K562 (cell line): Measurements from ENCODE around the gene LRRC49. TPM values are rescaled to one million over a fixed set of nuclear protein-coding genes. Genes with fewer than 3 reads are reported as not detected.
A peak's percentile ranks its signal among the peaks of the same experiment; 100 is the strongest.

ENCODE experiments used
- ATAC-seq: fragments of 200-7000 bp; cut with Tn5 transposase; 3 replicates; pipeline ENCODE4 v1.9.1; 2020; ENCODE audit warnings: moderate library complexity
- BruUV-seq: library from RNA; stranded (reverse); fragments of 400-500 nt; replicated peaks from 2 replicates; lab custom pipeline; 2021; lab: Mats Ljungman, UMichigan
- CTCF ChIA-PET: fragments of 300-600 bp; formaldehyde crosslinking; extraction: SDS; loops from one replicate; lab custom pipeline; 2021; ENCODE audit warnings: low intra/inter-chr PET ratio; lab: Yijun Ruan, JAX
- POLR2A ChIA-PET: fragments of 300-600, 350-650 bp; sonication (Branson Sonifier 250); formaldehyde crosslinking; extraction: SDS; loops from one replicate; lab custom pipeline; 2021; ENCODE audit warnings: antibody characterized with exemption, inconsistent platforms; lab: Yijun Ruan, JAX
- DNase-seq, 4 experiments: peaks; one replicate each; pipeline versions ENCODE4 v3.0.0 to v3.0.0-alpha.2; 2011 to 2018; ENCODE audit warnings: low spot score in 3 of 4, mixed read lengths in 3 of 4; ENCODE audit errors: extremely low read depth in 1 of 4
- FAIRE-seq: peaks from 2 replicates; lab custom pipeline; 2011; peaks lifted over from hg19 to GRCh38; lab: Jason Lieb, UNC
- H2AFZ ChIP-seq: 2 replicates; pipeline ENCODE4 v1.6.0; 2011; ENCODE audit warnings: low read depth, low read length, control low read depth, inconsistent platforms
- H3K27ac ChIP-seq: fragments of 200-600 bp; 3 replicates; pipeline ENCODE4 v1.8.0; 2011; ENCODE audit warnings: low read depth, mild to moderate bottlenecking, control low read depth, inconsistent platforms, low read length, moderate library complexity, mixed read lengths; ENCODE audit errors: extremely low read depth
- H3K27me3 ChIP-seq, 2 experiments: fragments of 300-600 bp in 1 of 2; 2 replicates in 1 of 2; 3 replicates in 1 of 2; pipeline versions ENCODE4 v1.6.0 to v1.8.0; 2011; ENCODE audit warnings: inconsistent platforms in 2 of 2, low read length in 2 of 2, mild to moderate bottlenecking in 1 of 2, mixed read lengths in 1 of 2, moderate library complexity in 1 of 2; ENCODE audit not compliant: control insufficient read depth in 2 of 2, insufficient read depth in 2 of 2
- H3K36me3 ChIP-seq: fragments of 300-600 bp; 3 replicates; pipeline ENCODE4 v1.8.0; 2011; ENCODE audit warnings: mild to moderate bottlenecking, low read length, inconsistent platforms; ENCODE audit not compliant: control insufficient read depth, insufficient read depth
- H3K4me1 ChIP-seq, 2 experiments: fragments of 200-600 bp in 1 of 2; replicated peaks in 1 of 2; 2 replicates in 1 of 2; 3 replicates in 1 of 2; pipeline versions ENCODE4 v1.5.1 to v1.8.0; 2011; ENCODE audit warnings: inconsistent platforms in 2 of 2, low read length in 2 of 2, mild to moderate bottlenecking in 1 of 2, mixed read lengths in 1 of 2, moderate library complexity in 1 of 2; ENCODE audit not compliant: control insufficient read depth in 2 of 2, insufficient read depth in 2 of 2
- H3K4me2 ChIP-seq: 2 replicates; pipeline ENCODE4 v1.6.1; 2011; ENCODE audit warnings: low read length, control low read depth, inconsistent platforms, mixed read lengths; ENCODE audit not compliant: insufficient read depth
- H3K4me3 ChIP-seq: fragments of 200-600 bp; sonication (generic), shearing (Covaris generic); 2 replicates; pipeline ENCODE4 v1.5.1; 2016; ENCODE audit warnings: control low read depth, inconsistent platforms
- H3K79me2 ChIP-seq: fragments of 200-600 bp; 3 replicates; pipeline ENCODE4 v1.8.0; 2011; ENCODE audit warnings: low read length, inconsistent platforms; ENCODE audit not compliant: control insufficient read depth, insufficient read depth
- H3K9ac ChIP-seq, 2 experiments: 2 replicates each; pipeline versions ENCODE4 v1.6.0 to v1.6.1; 2011; ENCODE audit warnings: low read depth in 2 of 2, low read length in 2 of 2, control low read depth in 1 of 2, inconsistent platforms in 1 of 2, mild to moderate bottlenecking in 1 of 2, mixed read lengths in 1 of 2; ENCODE audit not compliant: insufficient read depth in 1 of 2
- H3K9me1 ChIP-seq: one replicate; pipeline ENCODE4 v1.6.0; 2011; ENCODE audit warnings: inconsistent platforms, mild to moderate bottlenecking, low read length, moderate library complexity; ENCODE audit not compliant: control insufficient read depth, insufficient read depth
- H3K9me3 ChIP-seq: replicated peaks from 2 replicates; pipeline ENCODE4 v1.5.1; 2011; ENCODE audit warnings: low read depth, low read length, inconsistent platforms; ENCODE audit not compliant: control insufficient read depth, insufficient read depth
- H4K20me1 ChIP-seq: replicated peaks from 2 replicates; pipeline ENCODE4 v1.6.1; 2011; ENCODE audit warnings: low read length, inconsistent platforms, mixed read lengths; ENCODE audit not compliant: control insufficient read depth, insufficient read depth
- ARID2 ChIP-seq: fragments of 450-650 bp; IDR thresholded peaks from 2 replicates; pipeline ENCODE4 v1.6.1; 2017; ENCODE audit warnings: antibody characterized with exemption, mild to moderate bottlenecking
- CREB5 ChIP-seq: fragments of 250-450 bp; sonication (Bioruptor Pico); IDR thresholded peaks from 2 replicates; pipeline ENCODE4 v1.5.0; 2020; ENCODE audit warnings: mild to moderate bottlenecking
- CREM ChIP-seq: IDR thresholded peaks from 2 replicates; pipeline ENCODE4 v1.6.1; 2014; ENCODE audit warnings: antibody characterized with exemption, low read depth
- E2F3 ChIP-seq: fragments of 250-450 bp; sonication (Bioruptor Pico); IDR thresholded peaks from 2 replicates; pipeline ENCODE4 v1.4.0; 2020; ENCODE audit warnings: mild to moderate bottlenecking
- ILF3 ChIP-seq: fragments of 450-650 bp; IDR thresholded peaks from 2 replicates; pipeline ENCODE4 v1.6.1; 2018; ENCODE audit warnings: antibody characterized with exemption, mild to moderate bottlenecking, moderate library complexity, borderline replicate concordance
- KAT8 ChIP-seq: fragments of 450-650 bp; IDR thresholded peaks from 2 replicates; pipeline ENCODE4 v1.6.1; 2016; ENCODE audit warnings: low read depth, mild to moderate bottlenecking
- MCM7 ChIP-seq, 2 experiments: fragments of 450-650 bp; IDR thresholded peaks; 2 replicates each; pipeline ENCODE4 v1.6.1; 2016 to 2018
- NFIX ChIP-seq: fragments of 250-450 bp; sonication (Bioruptor Pico); IDR thresholded peaks from 2 replicates; pipeline ENCODE4 v1.4.0; 2020; ENCODE audit warnings: low read depth, mild to moderate bottlenecking, moderate library complexity
- OTX1 ChIP-seq: fragments of 450-650 bp; formaldehyde crosslinking; IDR thresholded peaks from 2 replicates; pipeline ENCODE4 v1.4.0; 2022; ENCODE audit warnings: mild to moderate bottlenecking
- PML ChIP-seq: IDR thresholded peaks from 2 replicates; pipeline ENCODE4 v1.6.1; 2012; ENCODE audit warnings: low read length, inconsistent platforms
- PURB ChIP-seq: sonication (generic); formaldehyde crosslinking; IDR thresholded peaks from 2 replicates; pipeline ENCODE4 v1.9.0; 2021; ENCODE audit warnings: low read depth, mild to moderate bottlenecking, missing genetic modification reagents
- STAG1 ChIP-seq: sonication (generic); formaldehyde crosslinking; IDR thresholded peaks from 2 replicates; pipeline ENCODE4 v1.5.0; 2020; ENCODE audit warnings: missing genetic modification reagents, borderline replicate concordance
- THRA ChIP-seq: fragments of 450-650 bp; IDR thresholded peaks from 2 replicates; pipeline ENCODE4 v1.6.1; 2017; ENCODE audit warnings: mild to moderate bottlenecking, moderate library complexity
- ZKSCAN3 ChIP-seq: fragments of 250-450 bp; sonication (Bioruptor Pico); IDR thresholded peaks from 2 replicates; pipeline ENCODE4 v1.4.0; 2020
- ZKSCAN8 ChIP-seq: fragments of 200-800 bp; sonication (Bioruptor generic); IDR thresholded peaks from 2 replicates; pipeline ENCODE4 v1.6.1; 2016; ENCODE audit warnings: missing genetic modification characterization, missing compliant biosample characterization
- ZNF224 ChIP-seq: sonication (generic); formaldehyde crosslinking; IDR thresholded peaks from 2 replicates; pipeline ENCODE4 v1.8.0; 2022; ENCODE audit warnings: mild to moderate bottlenecking, missing genetic modification reagents
- WGBS: fragments of 100-300 bp; shearing (Covaris generic); methylation state at CpG from one replicate; pipeline ENCODE4 v1.1.6; 2016; ENCODE audit warnings: low coverage, mixed read lengths; ENCODE audit not compliant: insufficient coverage; ENCODE audit errors: missing lambda C conversion rate; 5-methylcytosine and 5-hydroxymethylcytosine counted together
- in situ Hi-C: fragments of 300-500 bp; cut with MboI; formaldehyde crosslinking; loops from 4 replicates; pipeline ENCODE4 v1.15.0; 2018; ENCODE audit warnings: inconsistent platforms, mixed read lengths
- intact Hi-C: fragments of 100-400 bp; cut with micrococcal nuclease; formaldehyde crosslinking; loops from 2 replicates; pipeline ENCODE4 v1.14.2; 2022
- polyA plus RNA-seq, 8 experiments: library from polyadenylated mRNA; depleted of rRNA in 4 of 8; stranded (reverse) in 5 of 8; unstranded in 3 of 8; fragments of >200 nt; fragmentation: Nextera tagmentation in 2 of 8; fragmentation: Illumina TruSeq in 1 of 8; extraction: Ambion mirVana in 2 of 8; extraction: Trizol in 1 of 8; gene quantifications; 2 replicates each; pipeline versions ENCODE4 v1.2.1 to v1.2.3, GENCODE V29; 2011 to 2014; ENCODE audit warnings: inconsistent platforms in 1 of 8, missing spikeins in 1 of 8
- total RNA-seq, 7 experiments: library from RNA; depleted of rRNA in 6 of 7; stranded (reverse); fragments of >200 nt in 6 of 7; fragmentation: Illumina TruSeq in 2 of 7; extraction: Trizol in 2 of 7; gene quantifications; 2 replicates each; pipeline versions ENCODE4 v1.2.1 to v1.2.3, GENCODE V29; 2011 to 2021; ENCODE audit warnings: low replicate concordance in 1 of 7

LRRC49 gene
- total and polyA plus RNA-seq, 9 of the 15 experiments (the other 6 are each of a cell fraction or from before 2014, with no cell fraction given) = 0.32 TPM; not detected in 8

GRCh38 chr15:70935631-70936030, 43.0 kb downstream of the LRRC49 start:
- TF ChIP-seq STAG1 (CRISPR knock-in tag) (no peak), KAT8 (no peak), MCM7 (IDR thresholded peaks at IDR 0.05) (no peak), PURB (CRISPR knock-in tag) (no peak), ZNF224 (no peak), OTX1 (CRISPR knock-in tag) (no peak), ARID2 (no peak), CREM (no peak), CREB5 (CRISPR knock-in tag) (no peak), PML (no peak), ZKSCAN3 (no peak), THRA (no peak), ILF3 (no peak), NFIX (no peak), E2F3 (CRISPR knock-in tag) (no peak), ZKSCAN8 (CRISPR knock-in tag) (no peak)
- CTCF ChIA-PET = no interaction called here
- Histone ChIP-seq H3K79me2 (no peaks in the 10 kb centered on the region), H3K9ac (no peak overlapping the region), H2AFZ (no peak overlapping the region), H3K36me3 (no peaks in the 10 kb centered on the region), H3K27ac (no peak overlapping the region), H3K9me3 (no peaks in the 10 kb centered on the region), H4K20me1 (no peaks in the 10 kb centered on the region), H3K27me3 (no peaks in the 10 kb centered on the region), H3K4me2 (no peak overlapping the region), H3K9me1 (no peaks in the 10 kb centered on the region), H3K4me1 (no peaks in the 10 kb centered on the region), H3K4me3 (no peak overlapping the region)
- intact Hi-C loops (no loop called here), in situ Hi-C loops (no loop called here)
- FAIRE-seq (no peak), ATAC-seq (no peak), DNase-seq (peak in 1 of 4 experiments; percentile 5)
- POLR2A ChIA-PET = interaction anchor here (0.7 kb wide), 1 partner anchor 318 kb away, joined by 3 read pairs; no protein-coding TSS in a partner anchor
- no TSS peak for BruUV-seq
- WGBS = 0% methylated on average over 3 of the region's 3 CpGs
